Measurements from ENCODE around the gene WHRN. TPM values are rescaled to one million over a fixed set of nuclear protein-coding genes. Genes with fewer than 3 reads are reported as not detected.

Gene WHRN
- total RNA-seq, 1 experiment from 2014 or later: 2.0 TPM

GRCh38 chr9:114472765-114473446 lies 32.4 kb downstream of the WHRN start:
- no peak for DNase-seq (ENCODE audit: low spot score)

- DNase-seq (ENCODE audit: low spot score): no peak
These were observed 34.1 kb downstream of the WHRN start for GRCh38 chr9:114471157-114471556.

GRCh38 chr9:114470581-114470980 lies 34.7 kb downstream of the WHRN start:
- no peak for DNase-seq (ENCODE audit: low spot score)

GRCh38 chr9:114470121-114470520 lies 35.2 kb downstream of the WHRN start:
- DNase-seq (ENCODE audit: low spot score): no peak

- no peak for DNase-seq (ENCODE audit: low spot score)
These were observed 36.0 kb downstream of the WHRN start for GRCh38 chr9:114469091-114469853.

- DNase-seq (ENCODE audit: low spot score): no peak
These were observed 37.4 kb downstream of the WHRN start for GRCh38 chr9:114467910-114468309.

- DNase-seq (ENCODE audit: low spot score): no peak
These were observed 38.0 kb downstream of the WHRN start for GRCh38 chr9:114467226-114467750.

GRCh38 chr9:114465906-114466900 lies 39.1 kb downstream of the WHRN start:
- DNase-seq (ENCODE audit: low spot score): no peak

GRCh38 chr9:114465417-114465816 lies 39.9 kb downstream of the WHRN start:
- no peak for DNase-seq (ENCODE audit: low spot score)

GRCh38 chr9:114464281-114465051 lies 40.8 kb downstream of the WHRN start:
- no peak for DNase-seq (ENCODE audit: low spot score)

- no peak for DNase-seq (ENCODE audit: low spot score)
These were observed 42.5 kb downstream of the WHRN start for GRCh38 chr9:114462791-114463190.

GRCh38 chr9:114461468-114461867 lies 43.8 kb downstream of the WHRN start:
- no peak for DNase-seq (ENCODE audit: low spot score)

GRCh38 chr9:114460513-114461199 lies 44.6 kb downstream of the WHRN start:
- DNase-seq (ENCODE audit: low spot score): no peak

GRCh38 chr9:114459464-114459863 lies 45.8 kb downstream of the WHRN start:
- no peak for DNase-seq (ENCODE audit: low spot score)

GRCh38 chr9:114456929-114457328 lies 48.3 kb downstream of the WHRN start:
- DNase-seq (ENCODE audit: low spot score): no peak

GRCh38 chr9:114454652-114455051 lies 50.6 kb downstream of the WHRN start:
- no peak for DNase-seq (ENCODE audit: low spot score)

GRCh38 chr9:114452219-114453165 lies 52.8 kb downstream of the WHRN start:
- DNase-seq (ENCODE audit: low spot score): no peak

- no peak for DNase-seq (ENCODE audit: low spot score)
These were observed 53.6 kb downstream of the WHRN start for GRCh38 chr9:114451707-114452031.
